Skeletal muscle satellite cell (primary cell): ENCODE results near the gene KCNH1.

Source experiments
- H3K27me3 ChIP-seq: 2 replicates; pipeline ENCODE4 v1.7.0; 2013; ENCODE audit warnings: low read length; ENCODE audit not compliant: control insufficient read depth, insufficient read depth
- H3K36me3 ChIP-seq: 2 replicates; pipeline ENCODE4 v1.7.0; 2013; ENCODE audit warnings: mild to moderate bottlenecking, control low read depth, low read length; ENCODE audit not compliant: insufficient read depth
- H3K4me1 ChIP-seq: 2 replicates; pipeline ENCODE4 v1.7.0; 2013; ENCODE audit warnings: low read length; ENCODE audit not compliant: control insufficient read depth, insufficient read depth
- H3K4me2 ChIP-seq: 2 replicates; pipeline ENCODE4 v1.7.0; 2013; ENCODE audit warnings: mild to moderate bottlenecking, low read length
- H3K4me3 ChIP-seq: 2 replicates; pipeline ENCODE4 v1.7.0; 2013; ENCODE audit warnings: low read length
- H3K9ac ChIP-seq: 2 replicates; pipeline ENCODE4 v1.7.0; 2013; ENCODE audit warnings: mild to moderate bottlenecking, low read depth, low read length, moderate library complexity
- H3K9me3 ChIP-seq: replicated peaks from 2 replicates; pipeline ENCODE4 v1.7.0; 2013; ENCODE audit warnings: mild to moderate bottlenecking, control low read depth, low read length

The KCNH1 gene

DNA sequence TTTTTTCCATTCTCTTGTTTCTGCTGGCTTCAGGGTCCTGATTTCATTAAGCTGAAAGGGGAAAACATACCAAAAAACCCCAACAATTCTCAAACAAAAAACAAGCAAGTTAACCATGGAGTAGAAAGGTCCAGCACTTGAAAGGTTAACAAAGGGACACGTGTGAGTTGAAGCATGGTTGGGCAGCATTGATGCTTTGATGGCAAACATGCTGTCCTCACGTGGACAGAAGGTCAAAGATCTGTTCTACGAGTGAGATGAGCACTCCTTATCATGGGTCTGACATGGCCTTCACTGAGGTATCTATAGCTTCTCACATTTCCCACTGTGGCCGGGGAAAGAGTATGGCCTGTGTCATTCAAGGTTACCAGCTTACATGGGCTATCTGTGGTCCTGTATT, 410.3 kb downstream of the KCNH1 start:
- Histone ChIP-seq H3K27me3 (no peaks in the 10 kb centered on the region), H3K36me3 (no peaks in the 10 kb centered on the region), H3K9ac (no peak overlapping the region), H3K4me3 (no peak overlapping the region), H3K4me2 (no peak overlapping the region), H3K9me3 (no peaks in the 10 kb centered on the region), H3K4me1 (no peaks in the 10 kb centered on the region)

DNA sequence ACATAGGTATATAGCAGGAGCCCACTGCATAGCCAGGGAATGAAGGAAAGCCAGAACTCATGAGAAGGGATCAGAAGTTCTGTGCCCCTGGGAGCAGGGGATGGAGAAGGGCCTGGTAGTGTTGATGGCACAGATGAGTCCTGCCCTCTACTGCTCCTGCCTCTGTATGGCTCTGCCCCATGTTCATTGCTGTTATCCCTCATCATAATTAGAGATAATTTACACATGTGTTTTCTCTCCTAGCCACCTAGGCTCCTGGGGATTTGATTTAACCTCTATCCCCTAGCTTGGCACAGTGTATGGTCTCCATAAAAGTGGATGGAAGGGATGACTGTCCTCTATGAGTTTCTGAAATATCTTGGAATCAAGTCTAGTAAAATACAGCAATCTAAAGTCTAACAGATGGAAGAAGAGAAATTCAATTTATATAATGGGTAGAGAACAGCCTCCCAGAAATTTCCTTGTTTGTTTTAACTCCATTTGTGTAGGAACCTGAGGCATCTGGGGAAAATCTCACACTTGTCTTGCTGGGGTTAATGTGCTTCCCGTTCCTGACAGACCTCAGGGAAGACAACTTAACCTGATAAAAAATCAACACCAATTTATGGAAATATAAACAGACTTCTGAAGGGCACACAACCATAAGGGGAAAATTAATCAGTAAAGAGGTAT, 411.4 kb downstream of the KCNH1 start:
- H3K27me3 ChIP-seq: no peaks in the 10 kb centered on the region
- no peaks in the 10 kb centered on the region for H3K9me3 ChIP-seq
- no peaks in the 10 kb centered on the region for H3K36me3 ChIP-seq
- H3K4me3 ChIP-seq: no peak overlapping the region
- H3K9ac ChIP-seq: no peak overlapping the region
- H3K4me2 ChIP-seq: no peak overlapping the region
- H3K4me1 ChIP-seq: no peaks in the 10 kb centered on the region

GRCh38 chr1:210715072-210715471, 418.9 kb downstream of the KCNH1 start:
- Histone ChIP-seq H3K4me2 (no peak overlapping the region), H3K27me3 (no peaks in the 10 kb centered on the region), H3K36me3 (peaks cover 2% of the 10 kb centered on the region), H3K4me3 (no peak overlapping the region), H3K9ac (no peak overlapping the region), H3K4me1 (no peaks in the 10 kb centered on the region), H3K9me3 (no peaks in the 10 kb centered on the region)

GRCh38 chr1:210711825-210712612, 421.9 kb downstream of the KCNH1 start:
- peaks cover 2% of the 10 kb centered on the region for H3K36me3 ChIP-seq
- H3K4me3 ChIP-seq: no peak overlapping the region
- H3K27me3 ChIP-seq: no peaks in the 10 kb centered on the region
- H3K4me1 ChIP-seq: no peaks in the 10 kb centered on the region
- H3K9ac ChIP-seq: no peak overlapping the region
- H3K4me2 ChIP-seq: no peak overlapping the region
- no peaks in the 10 kb centered on the region for H3K9me3 ChIP-seq

DNA sequence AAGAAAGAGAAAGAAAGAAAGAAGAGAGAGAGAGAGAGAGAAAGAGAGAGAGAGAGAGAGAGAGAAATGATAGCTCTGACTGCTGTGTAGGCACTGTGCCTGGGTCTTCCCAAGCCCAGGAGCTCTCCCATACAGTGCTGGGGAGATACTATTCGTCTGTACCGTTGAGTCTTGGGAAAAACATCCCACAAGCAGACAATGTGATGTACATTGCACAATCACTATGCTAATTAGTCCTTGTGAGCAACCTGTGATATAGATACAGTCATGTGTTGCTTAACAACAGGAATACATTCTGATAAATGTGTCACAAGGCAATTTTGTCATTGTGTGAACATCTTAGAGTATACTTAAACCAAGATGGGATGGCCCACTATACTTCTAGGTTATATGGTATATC, 424.2 kb downstream of the KCNH1 start:
- H3K27me3 ChIP-seq: no peaks in the 10 kb centered on the region

GRCh38 chr1:210707300-210708240, 426.4 kb downstream of the KCNH1 start:
- Histone ChIP-seq H3K4me1 (no peaks in the 10 kb centered on the region), H3K36me3 (peaks cover 2% of the 10 kb centered on the region), H3K27me3 (no peaks in the 10 kb centered on the region), H3K4me2 (no peak overlapping the region), H3K9me3 (no peaks in the 10 kb centered on the region), H3K4me3 (no peak overlapping the region), H3K9ac (no peak overlapping the region)

More for the DNA sequence above, 424.2 kb downstream of the KCNH1 start:
- peaks cover 2% of the 10 kb centered on the region for H3K36me3 ChIP-seq
- no peaks in the 10 kb centered on the region for H3K4me1 ChIP-seq
- no peak overlapping the region for H3K9ac ChIP-seq
- H3K4me3 ChIP-seq: no peak overlapping the region
- no peak overlapping the region for H3K4me2 ChIP-seq
- H3K9me3 ChIP-seq: no peaks in the 10 kb centered on the region

DNA sequence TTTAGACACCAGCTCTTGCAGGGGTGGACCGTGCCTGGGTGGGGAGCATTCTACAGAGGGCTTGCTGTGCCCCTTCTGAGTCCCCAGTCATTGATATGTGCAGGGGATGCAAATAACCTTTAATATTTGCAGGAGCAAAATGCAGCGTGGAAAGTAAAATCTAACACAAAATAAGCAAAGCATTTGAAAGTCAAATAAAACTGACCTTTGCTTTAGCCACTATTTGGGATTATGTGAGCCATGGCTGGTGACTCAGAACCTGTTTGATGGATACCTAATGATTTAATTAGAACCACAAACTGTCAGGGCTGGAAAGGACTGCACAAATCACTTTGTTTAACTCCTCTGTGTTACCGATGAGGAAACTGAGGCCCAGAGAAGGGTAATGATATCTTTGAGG, 427.7 kb downstream of the KCNH1 start:
- H3K27me3 ChIP-seq: no peaks in the 10 kb centered on the region
- H3K4me2 ChIP-seq: no peak overlapping the region
- no peaks in the 10 kb centered on the region for H3K4me1 ChIP-seq
- H3K9me3 ChIP-seq: no peaks in the 10 kb centered on the region
- H3K9ac ChIP-seq: no peak overlapping the region
- no peak overlapping the region for H3K4me3 ChIP-seq
- H3K36me3 ChIP-seq: no peaks in the 10 kb centered on the region

GRCh38 chr1:210705086-210705485, 428.9 kb downstream of the KCNH1 start:
- Histone ChIP-seq H3K4me1 (no peaks in the 10 kb centered on the region), H3K36me3 (no peaks in the 10 kb centered on the region), H3K27me3 (no peaks in the 10 kb centered on the region), H3K9me3 (no peaks in the 10 kb centered on the region), H3K4me2 (no peak overlapping the region), H3K9ac (no peak overlapping the region), H3K4me3 (no peak overlapping the region)

DNA sequence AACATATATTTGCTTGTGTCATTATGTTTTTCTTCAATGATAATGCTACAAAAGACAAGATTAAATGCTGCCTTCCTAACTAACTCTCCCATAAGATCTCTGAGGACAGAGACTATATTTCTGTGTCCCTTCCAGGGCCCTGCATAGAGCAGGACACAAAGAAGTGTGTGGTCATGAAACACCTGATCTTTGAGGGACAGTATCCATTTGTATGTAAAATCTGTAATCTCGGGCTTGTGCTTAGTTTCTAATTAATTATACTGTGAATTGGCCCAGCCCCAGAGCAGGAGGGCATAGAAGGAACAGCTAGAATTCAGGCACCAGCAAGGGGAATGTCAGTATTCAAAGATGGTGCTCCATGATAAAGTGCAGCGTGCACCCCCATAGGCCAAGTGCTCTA, 430.4 kb downstream of the KCNH1 start:
- H3K4me3 ChIP-seq: no peak overlapping the region
- no peaks in the 10 kb centered on the region for H3K9me3 ChIP-seq
- H3K27me3 ChIP-seq: no peaks in the 10 kb centered on the region
- H3K36me3 ChIP-seq: no peaks in the 10 kb centered on the region
- H3K4me2 ChIP-seq: no peak overlapping the region
- no peaks in the 10 kb centered on the region for H3K4me1 ChIP-seq
- no peak overlapping the region for H3K9ac ChIP-seq

DNA sequence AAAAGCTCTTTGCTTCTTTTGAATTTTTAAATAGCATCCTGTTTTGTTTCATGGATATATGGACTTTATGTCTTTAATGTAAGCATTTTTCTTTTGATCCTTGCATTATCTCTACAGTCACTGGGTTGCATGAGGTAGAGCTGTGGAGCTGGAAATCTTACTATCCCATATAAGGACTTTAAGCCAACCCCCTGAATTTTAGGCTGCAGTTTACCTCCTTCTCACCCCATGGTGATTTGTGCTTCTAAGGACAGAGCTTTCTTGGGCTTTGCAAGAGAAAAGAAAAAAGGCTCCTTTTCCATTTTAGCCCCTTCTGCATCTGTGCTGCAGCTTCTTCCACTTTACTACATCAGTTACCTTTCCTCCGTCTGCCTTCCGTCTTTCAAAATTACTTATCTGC, 431.4 kb downstream of the KCNH1 start:
- Histone ChIP-seq H3K27me3 (no peaks in the 10 kb centered on the region), H3K36me3 (no peaks in the 10 kb centered on the region), H3K4me2 (no peak overlapping the region), H3K4me1 (no peaks in the 10 kb centered on the region), H3K9me3 (no peaks in the 10 kb centered on the region), H3K4me3 (no peak overlapping the region), H3K9ac (no peak overlapping the region)

- Histone ChIP-seq H3K4me1 (no peaks in the 10 kb centered on the region), H3K9me3 (no peaks in the 10 kb centered on the region), H3K9ac (no peak overlapping the region), H3K4me3 (no peak overlapping the region), H3K27me3 (no peaks in the 10 kb centered on the region), H3K4me2 (no peak overlapping the region), H3K36me3 (no peaks in the 10 kb centered on the region)
Observed at GRCh38 chr1:210700511-210700910, 433.4 kb downstream of the KCNH1 start.
